WTC11 (cell line): ENCODE data around the gene SP3. TPM values are rescaled to one million over a fixed set of nuclear protein-coding genes. Genes with fewer than 3 reads are reported as not detected.

Experiments
- ATAC-seq: fragments of 200-7000 bp; cut with Tn5 transposase; 2 replicates; pipeline ENCODE4 v1.10.0; 2021; ENCODE audit warnings: mild to moderate bottlenecking, moderate library complexity
- CTCF ChIA-PET: fragments of 300-600 bp; sonication (Branson Sonifier 250); formaldehyde crosslinking; loops from one replicate; lab custom pipeline; 2021; ENCODE audit warnings: antibody characterized with exemption; lab: Charles Lee
- POLR2A ChIA-PET: fragments of 350-600 bp; sonication (Branson Sonifier 250); formaldehyde crosslinking; loops from one replicate; lab custom pipeline; 2021; ENCODE audit warnings: antibody characterized with exemption; lab: Charles Lee
- DNase-seq: peaks from one replicate; pipeline ENCODE4 v3.0.0; 2021; ENCODE audit warnings: low spot score
- H3K27ac Mint-ChIP-seq: 2 replicates; pipeline ENCODE4 v1.8.0; 2021; ENCODE audit warnings: mixed read lengths
- H3K27me3 Mint-ChIP-seq: 2 replicates; pipeline ENCODE4 v1.8.0; 2021; ENCODE audit warnings: low read depth, mild to moderate bottlenecking, moderate library complexity, mixed read lengths
- H3K36me3 Mint-ChIP-seq: 2 replicates; pipeline ENCODE4 v1.8.0; 2021; ENCODE audit warnings: mixed read lengths
- H3K4me1 Mint-ChIP-seq: 2 replicates; pipeline ENCODE4 v1.8.0; 2022; ENCODE audit warnings: mixed read lengths
- H3K4me3 Mint-ChIP-seq: 2 replicates; pipeline ENCODE4 v1.8.0; 2021; ENCODE audit warnings: mild to moderate bottlenecking, moderate library complexity, mixed read lengths
- H3K9me3 Mint-ChIP-seq: 2 replicates; pipeline ENCODE4 v1.8.0; 2021; ENCODE audit warnings: mixed read lengths
- ATF1 ChIP-seq: sonication (generic); formaldehyde crosslinking; IDR thresholded peaks from 2 replicates; pipeline ENCODE4 v1.8.1; 2023; ENCODE audit warnings: mild to moderate bottlenecking, moderate library complexity, missing genetic modification reagents
- ATF6 ChIP-seq: sonication (generic); formaldehyde crosslinking; IDR thresholded peaks from 2 replicates; pipeline ENCODE4 v1.8.1; 2023; ENCODE audit warnings: mild to moderate bottlenecking, missing genetic modification reagents
- CREM ChIP-seq: sonication (generic); formaldehyde crosslinking; IDR thresholded peaks from 2 replicates; pipeline ENCODE4 v1.8.1; 2022; ENCODE audit warnings: mild to moderate bottlenecking, missing genetic modification reagents, moderate library complexity
- CTCF ChIP-seq: fragments of 200-600 bp; IDR thresholded peaks from 2 replicates; pipeline ENCODE4 v1.8.0; 2022; ENCODE audit warnings: antibody characterized with exemption
- FOXJ3 ChIP-seq: sonication (generic); formaldehyde crosslinking; IDR thresholded peaks from 2 replicates; pipeline ENCODE4 v1.9.0; 2021; ENCODE audit warnings: missing genetic modification reagents, mild to moderate bottlenecking, borderline replicate concordance
- KAT7 ChIP-seq: sonication (generic); formaldehyde crosslinking; IDR thresholded peaks from 2 replicates; pipeline ENCODE4 v1.8.1; 2023; ENCODE audit warnings: missing genetic modification reagents, mild to moderate bottlenecking, borderline replicate concordance
- MXD4 ChIP-seq: fragments of 250-450 bp; sonication (Bioruptor Pico); IDR thresholded peaks from 2 replicates; pipeline ENCODE4 v1.8.0; 2021; ENCODE audit warnings: mild to moderate bottlenecking, moderate library complexity, borderline replicate concordance
- SMAD4 ChIP-seq: sonication (generic); formaldehyde crosslinking; IDR thresholded peaks from 2 replicates; pipeline ENCODE4 v1.8.0; 2022; ENCODE audit warnings: mild to moderate bottlenecking, missing genetic modification reagents
- ZBTB21 ChIP-seq: sonication (generic); formaldehyde crosslinking; IDR thresholded peaks from 2 replicates; pipeline ENCODE4 v1.8.1; 2023; ENCODE audit warnings: mild to moderate bottlenecking, missing genetic modification reagents, borderline replicate concordance
- ZBTB43 ChIP-seq: sonication (generic); formaldehyde crosslinking; IDR thresholded peaks from 2 replicates; pipeline ENCODE4 v1.8.1; 2023; ENCODE audit warnings: mild to moderate bottlenecking, missing genetic modification reagents
- ZNF138 ChIP-seq: sonication (generic); formaldehyde crosslinking; conservative IDR thresholded peaks from 2 replicates; pipeline ENCODE4 v1.8.1; 2022; ENCODE audit warnings: mild to moderate bottlenecking, moderate library complexity, missing genetic modification reagents
- ZNF317 ChIP-seq: sonication (generic); formaldehyde crosslinking; IDR thresholded peaks from 2 replicates; pipeline ENCODE4 v1.8.1; 2023; ENCODE audit warnings: low read depth, mild to moderate bottlenecking, moderate library complexity, missing genetic modification reagents, borderline replicate concordance
- ZNF532 ChIP-seq: fragments of 250-450 bp; sonication (Bioruptor Pico); IDR thresholded peaks from 2 replicates; pipeline ENCODE4 v1.9.0; 2021; ENCODE audit warnings: mild to moderate bottlenecking, borderline replicate concordance
- total RNA-seq: library from RNA; stranded (reverse); gene quantifications from 3 replicates; pipeline ENCODE4 v1.2.3, GENCODE V29; 2021
- TF ChIP-seq, protein P1 (sequence below): sonication (generic); formaldehyde crosslinking; IDR thresholded peaks from 2 replicates; pipeline ENCODE4 v1.8.0; 2023; ENCODE audit warnings: missing genetic modification reagents

SP3 gene
- total RNA-seq, 1 experiment from 2014 or later = 88.5 TPM

GRCh38 chr2:173970516-173970924, 5.3 kb upstream of the SP3 start:
- H3K9me3 Mint-ChIP-seq = no peaks in the 10 kb centered on the region
- H3K36me3 Mint-ChIP-seq = no peaks in the 10 kb centered on the region
- ATAC-seq (no peak), DNase-seq (no peak)
- no peak overlapping the region for H3K4me3 Mint-ChIP-seq
- TF ChIP-seq MXD4 (CRISPR knock-in tag) (no peak), KAT7 (CRISPR knock-in tag) (no peak), ZBTB21 (CRISPR knock-in tag) (no peak), ZNF532 (CRISPR knock-in tag) (no peak), CTCF (no peak)
- H3K27ac Mint-ChIP-seq = no peak overlapping the region; the same call in 1 of the 2 replicates
- H3K27me3 Mint-ChIP-seq = no peaks in the 10 kb centered on the region
- ChIA-PET POLR2A (interaction anchor here (0.8 kb wide), 1 partner anchor 18 kb away, joined by 3 read pairs; no protein-coding TSS in a partner anchor), CTCF (interaction anchor here (1.4 kb wide), 1 partner anchor 568 kb away, joined by 3 read pairs; no protein-coding TSS in a partner anchor)
- peaks cover 46% of the 10 kb centered on the region for H3K4me1 Mint-ChIP-seq

GRCh38 chr2:173969886-173970285, 4.7 kb upstream of the SP3 start:
- ChIA-PET POLR2A (interaction anchor here (0.8 kb wide), 1 partner anchor 19 kb away, joined by 3 read pairs; no protein-coding TSS in a partner anchor), CTCF (interaction anchor here (1.4 kb wide), 1 partner anchor 567 kb away, joined by 3 read pairs; no protein-coding TSS in a partner anchor)
- H3K4me3 Mint-ChIP-seq = no peak overlapping the region
- peaks cover 46% of the 10 kb centered on the region for H3K4me1 Mint-ChIP-seq
- H3K27ac Mint-ChIP-seq = peak overlapping the region; percentile 29; the same call in 1 of the 2 replicates
- ATAC-seq (no peak), DNase-seq (no peak)
- TF ChIP-seq FOXJ3 (CRISPR knock-in tag) = no peak
- TF ChIP-seq, protein P1, sequence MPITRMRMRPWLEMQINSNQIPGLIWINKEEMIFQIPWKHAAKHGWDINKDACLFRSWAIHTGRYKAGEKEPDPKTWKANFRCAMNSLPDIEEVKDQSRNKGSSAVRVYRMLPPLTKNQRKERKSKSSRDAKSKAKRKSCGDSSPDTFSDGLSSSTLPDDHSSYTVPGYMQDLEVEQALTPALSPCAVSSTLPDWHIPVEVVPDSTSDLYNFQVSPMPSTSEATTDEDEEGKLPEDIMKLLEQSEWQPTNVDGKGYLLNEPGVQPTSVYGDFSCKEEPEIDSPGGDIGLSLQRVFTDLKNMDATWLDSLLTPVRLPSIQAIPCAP = no peak
- TF ChIP-seq SMAD4 (CRISPR knock-in tag) = no peak
- no peak for TF ChIP-seq ZBTB43 (CRISPR knock-in tag)
- TF ChIP-seq ATF1 (CRISPR knock-in tag) = no peak
- no peak for TF ChIP-seq ZNF138 (CRISPR knock-in tag)
- TF ChIP-seq ZNF317 = no peak
- no peak for TF ChIP-seq ZBTB21 (CRISPR knock-in tag)
- TF ChIP-seq CREM (CRISPR knock-in tag) = no peak
- no peak for TF ChIP-seq ATF6 (CRISPR knock-in tag)
- no peaks in the 10 kb centered on the region for H3K9me3 Mint-ChIP-seq
- H3K36me3 Mint-ChIP-seq = no peaks in the 10 kb centered on the region
- no peaks in the 10 kb centered on the region for H3K27me3 Mint-ChIP-seq
